Osteocyte (in vitro differentiated cells): ENCODE measurements around the gene CCNL2. TPM values are rescaled to one million over a fixed set of nuclear protein-coding genes. Genes with fewer than 3 reads are reported as not detected.

Experiments used
- DNase-seq: peaks from one replicate; pipeline ENCODE4 v3.0.0; 2021; ENCODE audit warnings: mixed read lengths; ENCODE audit not compliant: unreplicated experiment; ENCODE audit errors: extremely low spot score
- H3K27ac Mint-ChIP-seq: one replicate; pipeline ENCODE4 v1.8.0; 2021; ENCODE audit warnings: mild to moderate bottlenecking, mixed read lengths; ENCODE audit not compliant: unreplicated experiment
- H3K27me3 Mint-ChIP-seq: one replicate; pipeline ENCODE4 v1.8.0; 2021; ENCODE audit warnings: mixed read lengths; ENCODE audit not compliant: unreplicated experiment
- H3K36me3 Mint-ChIP-seq: one replicate; pipeline ENCODE4 v1.8.0; 2021; ENCODE audit warnings: mixed read lengths; ENCODE audit not compliant: unreplicated experiment
- H3K4me1 Mint-ChIP-seq: one replicate; pipeline ENCODE4 v1.8.0; 2021; ENCODE audit warnings: mixed read lengths; ENCODE audit not compliant: unreplicated experiment
- H3K4me3 Mint-ChIP-seq: one replicate; pipeline ENCODE4 v1.8.0; 2021; ENCODE audit warnings: mild to moderate bottlenecking, moderate library complexity, mixed read lengths; ENCODE audit not compliant: unreplicated experiment
- H3K9me3 Mint-ChIP-seq: one replicate; pipeline ENCODE4 v1.8.0; 2021; ENCODE audit warnings: mixed read lengths; ENCODE audit not compliant: unreplicated experiment
- total RNA-seq: library from RNA; stranded (reverse); gene quantifications from 2 replicates; pipeline ENCODE4 v1.2.1, GENCODE V29; 2021
- TF ChIP-seq, protein P1 (sequence below): fragments of 200-600 bp; sonication (generic); IDR thresholded peaks from 2 replicates; pipeline ENCODE4 v1.5.0; 2021; ENCODE audit warnings: antibody characterized with exemption, mild to moderate bottlenecking, moderate library complexity

CCNL2 gene
- total RNA-seq, 1 donor from 2014 or later: 262 TPM

- Mint-ChIP-seq H3K27me3 (no peaks in the 10 kb centered on the region), H3K36me3 (peaks cover 8% of the 10 kb centered on the region), H3K4me1 (peaks cover 6% of the 10 kb centered on the region), H3K4me3 (no peak overlapping the region), H3K27ac (no peak overlapping the region), H3K9me3 (no peaks in the 10 kb centered on the region)
- DNase-seq: no peak
- TF ChIP-seq, protein P1, sequence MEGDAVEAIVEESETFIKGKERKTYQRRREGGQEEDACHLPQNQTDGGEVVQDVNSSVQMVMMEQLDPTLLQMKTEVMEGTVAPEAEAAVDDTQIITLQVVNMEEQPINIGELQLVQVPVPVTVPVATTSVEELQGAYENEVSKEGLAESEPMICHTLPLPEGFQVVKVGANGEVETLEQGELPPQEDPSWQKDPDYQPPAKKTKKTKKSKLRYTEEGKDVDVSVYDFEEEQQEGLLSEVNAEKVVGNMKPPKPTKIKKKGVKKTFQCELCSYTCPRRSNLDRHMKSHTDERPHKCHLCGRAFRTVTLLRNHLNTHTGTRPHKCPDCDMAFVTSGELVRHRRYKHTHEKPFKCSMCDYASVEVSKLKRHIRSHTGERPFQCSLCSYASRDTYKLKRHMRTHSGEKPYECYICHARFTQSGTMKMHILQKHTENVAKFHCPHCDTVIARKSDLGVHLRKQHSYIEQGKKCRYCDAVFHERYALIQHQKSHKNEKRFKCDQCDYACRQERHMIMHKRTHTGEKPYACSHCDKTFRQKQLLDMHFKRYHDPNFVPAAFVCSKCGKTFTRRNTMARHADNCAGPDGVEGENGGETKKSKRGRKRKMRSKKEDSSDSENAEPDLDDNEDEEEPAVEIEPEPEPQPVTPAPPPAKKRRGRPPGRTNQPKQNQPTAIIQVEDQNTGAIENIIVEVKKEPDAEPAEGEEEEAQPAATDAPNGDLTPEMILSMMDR: no peak
Observed at GRCh38 chr1:1340185-1340584, 59.0 kb downstream of the CCNL2 start.

GRCh38 chr1:1338278-1338677 is 60.9 kb downstream of the CCNL2 start:
- Mint-ChIP-seq H3K36me3 (peaks cover 8% of the 10 kb centered on the region), H3K4me1 (no peaks in the 10 kb centered on the region), H3K27ac (no peak overlapping the region), H3K27me3 (no peaks in the 10 kb centered on the region), H3K4me3 (no peak overlapping the region), H3K9me3 (no peaks in the 10 kb centered on the region)
- DNase-seq: no peak
- TF ChIP-seq, protein P1: no peak

DNA sequence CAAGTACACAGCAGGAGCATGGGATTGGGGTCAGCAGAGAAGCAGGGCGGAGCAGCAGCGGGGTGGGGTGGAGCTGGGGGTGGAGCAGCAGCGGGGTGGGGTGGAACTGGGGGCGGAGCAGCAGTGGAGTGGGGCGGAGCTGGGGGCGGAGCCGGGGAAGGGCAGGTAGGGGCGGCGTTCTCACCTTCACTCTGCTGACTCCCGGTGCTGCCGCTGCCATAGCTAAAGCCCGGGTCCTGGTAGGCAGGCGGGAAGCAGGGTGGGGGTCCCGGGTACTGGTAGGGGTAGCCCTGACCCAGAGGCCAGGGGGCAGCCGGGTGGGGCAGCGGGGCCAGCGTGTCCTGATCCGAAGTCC is 61.4 kb downstream of the CCNL2 start:
- H3K9me3 Mint-ChIP-seq: no peaks in the 10 kb centered on the region
- peaks cover 8% of the 10 kb centered on the region for H3K36me3 Mint-ChIP-seq
- no peaks in the 10 kb centered on the region for H3K27me3 Mint-ChIP-seq
- H3K4me3 Mint-ChIP-seq: no peak overlapping the region
- TF ChIP-seq, protein P1: no peak
- DNase-seq: no peak
- H3K27ac Mint-ChIP-seq: no peak overlapping the region
- no peaks in the 10 kb centered on the region for H3K4me1 Mint-ChIP-seq

DNA sequence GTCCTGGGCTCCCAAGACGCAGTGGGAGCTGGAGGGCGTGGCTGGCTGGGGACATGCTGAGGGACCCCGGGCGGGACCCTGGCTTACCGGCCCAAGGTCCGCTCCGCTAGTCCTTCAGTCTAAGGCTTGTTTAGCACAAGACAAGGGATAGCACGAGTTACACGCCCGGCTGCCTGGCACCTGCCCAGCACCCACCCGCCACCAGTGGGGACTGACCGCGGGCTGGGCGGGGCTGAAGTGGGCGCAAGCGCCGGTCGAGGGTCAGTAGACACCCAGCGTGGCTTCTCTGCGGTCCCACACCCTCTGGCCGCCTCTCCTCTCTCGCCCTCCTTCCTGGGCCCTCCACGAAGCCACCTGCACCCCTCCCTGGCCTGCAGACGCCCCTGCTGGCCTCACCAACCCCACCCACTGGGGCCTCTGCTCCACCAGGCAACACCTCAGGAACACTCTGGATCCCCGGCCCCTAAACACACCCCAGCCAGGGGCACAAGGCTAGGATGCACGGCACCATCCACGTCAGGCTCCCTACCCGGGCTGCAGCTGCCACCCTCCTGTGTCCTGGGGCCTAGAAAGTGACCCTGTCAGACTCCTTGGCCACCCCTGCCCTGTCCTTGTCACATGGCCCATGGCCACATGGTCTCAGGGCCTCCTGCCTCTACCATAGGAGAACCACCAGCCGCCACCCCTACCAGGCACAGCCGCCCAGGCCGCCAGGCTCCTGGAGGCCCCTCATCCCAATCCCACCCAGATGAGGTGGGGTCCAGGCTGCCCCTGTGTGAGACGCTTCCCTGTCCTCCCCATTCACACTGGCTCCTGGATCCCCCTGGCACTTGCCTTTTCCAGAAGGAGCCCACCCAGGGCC is 62.0 kb downstream of the CCNL2 start:
- Mint-ChIP-seq H3K36me3 (peaks cover 8% of the 10 kb centered on the region), H3K4me3 (no peak overlapping the region), H3K27me3 (no peaks in the 10 kb centered on the region), H3K27ac (no peak overlapping the region), H3K4me1 (no peaks in the 10 kb centered on the region), H3K9me3 (no peaks in the 10 kb centered on the region)
- no peak for DNase-seq
- TF ChIP-seq, protein P1: no peak

DNA sequence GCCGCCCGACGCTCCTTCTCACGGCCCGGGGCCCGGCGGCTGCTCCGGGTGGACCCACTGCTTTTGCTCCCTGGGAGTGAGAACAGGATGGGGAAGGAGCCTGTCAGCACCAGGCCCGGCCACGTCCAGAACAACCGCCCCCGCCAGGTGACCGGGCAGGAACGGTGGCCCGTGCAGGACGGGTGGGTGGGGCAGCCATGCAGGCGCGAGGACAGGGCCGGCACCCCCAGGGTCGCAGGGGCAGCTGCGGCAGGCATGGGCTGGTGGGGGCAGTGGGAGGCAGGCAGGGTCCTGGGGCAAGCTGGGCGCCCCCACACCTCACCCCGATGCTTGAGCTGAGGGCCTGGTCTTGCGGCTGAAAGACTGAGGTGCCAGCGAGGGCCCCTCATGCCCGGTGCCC is 62.7 kb downstream of the CCNL2 start:
- no peak for DNase-seq
- Mint-ChIP-seq H3K36me3 (peaks cover 8% of the 10 kb centered on the region), H3K27me3 (no peaks in the 10 kb centered on the region), H3K4me1 (peaks cover 3% of the 10 kb centered on the region), H3K27ac (no peak overlapping the region), H3K9me3 (no peaks in the 10 kb centered on the region), H3K4me3 (no peak overlapping the region)
- TF ChIP-seq, protein P1: no peak
